Left lung (tissue), 10 donors: Measurements from ENCODE around the gene NPC1. TPM values are rescaled to one million over a fixed set of nuclear protein-coding genes. Genes with fewer than 3 reads are reported as not detected.

Source experiments
- ATAC-seq: fragments of 200-7000 bp; cut with Tn5 transposase; one replicate; pipeline ENCODE4 v1.9.1; 2020; ENCODE audit warnings: moderate library complexity
- DNase-seq, 4 donors: peaks; one replicate each; pipeline ENCODE4 v3.0.0-alpha.2; 2013 to 2020
- H3K27ac ChIP-seq, 2 donors: fragments of 200-600 bp; sonication (generic) in 1 of 2; one replicate each; pipeline versions ENCODE4 v1.5.0 to v1.8.0; 2020 to 2021
- H3K27me3 ChIP-seq, 2 donors: fragments of 200-600 bp; sonication (generic) in 1 of 2; one replicate each; pipeline versions ENCODE4 v1.5.0 to v1.8.0; 2020 to 2021
- H3K36me3 ChIP-seq, 2 donors: fragments of 200-600 bp; sonication (generic) in 1 of 2; one replicate each; pipeline versions ENCODE4 v1.5.0 to v1.8.0; 2020 to 2021
- H3K4me1 ChIP-seq, 2 donors: fragments of 200-600 bp; one replicate each; pipeline ENCODE4 v1.8.0; 2021
- H3K4me3 ChIP-seq, 2 donors: fragments of 200-600 bp; sonication (generic) in 1 of 2; one replicate each; pipeline versions ENCODE4 v1.5.0 to v1.8.0; 2020 to 2021; ENCODE audit warnings: mild to moderate bottlenecking in 1 of 2
- H3K9me3 ChIP-seq, 2 donors: fragments of 200-600 bp; sonication (generic) in 1 of 2; one replicate each; pipeline versions ENCODE4 v1.5.0 to v1.8.0; 2020 to 2021
- intact Hi-C, 2 donors: fragments of 100-400 bp; cut with DNase I; formaldehyde crosslinking; loops; one replicate each; pipeline versions ENCODE4 v1.11.2 to v1.14.2; 2022
- polyA plus RNA-seq, 6 donors: library from polyadenylated mRNA; unstranded; fragments of 120-200 nt; gene quantifications; one replicate each; pipeline ENCODE4 v1.2.1, GENCODE V29; 2013; ENCODE audit not compliant: insufficient read length in 6 of 6
- total RNA-seq, 2 donors: library from RNA; stranded (reverse); fragmentation: NEBNext Ultra II Directional; extraction: Animal tissue kit (Norgen Biotek cat#: 25700); gene quantifications; one replicate each; pipeline ENCODE4 v1.2.1, GENCODE V29; 2021
- TF ChIP-seq, protein P1 (sequence below), 2 donors: fragments of 200-600 bp; sonication (generic) in 1 of 2; IDR thresholded peaks; one replicate each; pipeline versions ENCODE4 v1.5.0 to v1.8.0; 2021; ENCODE audit warnings: antibody characterized with exemption in 2 of 2
- donor health status: DM: no; HTN: yes; CAD: no.
- donor health status: DM: no; HTN: no; CAD: no.

The NPC1 gene
- total and polyA plus RNA-seq, 8 donors: 23.9 to 138 (median 27.4) TPM

DNA sequence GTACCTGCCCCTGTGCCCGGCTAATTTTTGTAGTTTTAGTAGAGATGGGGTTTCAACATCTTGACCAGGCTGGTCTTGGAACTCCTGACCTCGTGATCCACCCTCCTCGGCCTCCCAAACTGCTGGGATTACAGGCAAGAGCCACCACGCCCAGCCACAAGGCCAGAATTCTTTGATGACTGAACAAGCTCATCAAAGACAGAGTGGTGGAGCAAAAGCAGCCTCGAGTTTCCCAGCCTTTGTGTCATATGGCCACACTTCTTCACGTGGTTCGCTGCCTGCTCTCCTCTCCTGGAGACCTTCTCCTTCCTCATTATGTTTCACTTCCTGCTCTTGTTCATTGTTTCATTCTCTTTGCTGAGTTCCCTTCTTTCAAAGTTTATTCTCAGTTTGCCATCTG lies 9.9 kb upstream of the NPC1 start:
- Histone ChIP-seq H3K4me3 (no peak overlapping the region), H3K27me3 (no peaks in the 10 kb centered on the region), H3K4me1 (peaks cover 0 to 5% of the 10 kb centered on the region in 2 donors), H3K9me3 (no peaks in the 10 kb centered on the region), H3K27ac (no peak overlapping the region), H3K36me3 (no peaks in the 10 kb centered on the region)
- TF ChIP-seq, protein P1, sequence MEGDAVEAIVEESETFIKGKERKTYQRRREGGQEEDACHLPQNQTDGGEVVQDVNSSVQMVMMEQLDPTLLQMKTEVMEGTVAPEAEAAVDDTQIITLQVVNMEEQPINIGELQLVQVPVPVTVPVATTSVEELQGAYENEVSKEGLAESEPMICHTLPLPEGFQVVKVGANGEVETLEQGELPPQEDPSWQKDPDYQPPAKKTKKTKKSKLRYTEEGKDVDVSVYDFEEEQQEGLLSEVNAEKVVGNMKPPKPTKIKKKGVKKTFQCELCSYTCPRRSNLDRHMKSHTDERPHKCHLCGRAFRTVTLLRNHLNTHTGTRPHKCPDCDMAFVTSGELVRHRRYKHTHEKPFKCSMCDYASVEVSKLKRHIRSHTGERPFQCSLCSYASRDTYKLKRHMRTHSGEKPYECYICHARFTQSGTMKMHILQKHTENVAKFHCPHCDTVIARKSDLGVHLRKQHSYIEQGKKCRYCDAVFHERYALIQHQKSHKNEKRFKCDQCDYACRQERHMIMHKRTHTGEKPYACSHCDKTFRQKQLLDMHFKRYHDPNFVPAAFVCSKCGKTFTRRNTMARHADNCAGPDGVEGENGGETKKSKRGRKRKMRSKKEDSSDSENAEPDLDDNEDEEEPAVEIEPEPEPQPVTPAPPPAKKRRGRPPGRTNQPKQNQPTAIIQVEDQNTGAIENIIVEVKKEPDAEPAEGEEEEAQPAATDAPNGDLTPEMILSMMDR (IDR thresholded peaks at IDR 0.05): no peak
- intact Hi-C loops: no loop called here
- peak; percentile 65 for ATAC-seq
- peak in 1 of 4 donors; percentile 78 for DNase-seq

DNA sequence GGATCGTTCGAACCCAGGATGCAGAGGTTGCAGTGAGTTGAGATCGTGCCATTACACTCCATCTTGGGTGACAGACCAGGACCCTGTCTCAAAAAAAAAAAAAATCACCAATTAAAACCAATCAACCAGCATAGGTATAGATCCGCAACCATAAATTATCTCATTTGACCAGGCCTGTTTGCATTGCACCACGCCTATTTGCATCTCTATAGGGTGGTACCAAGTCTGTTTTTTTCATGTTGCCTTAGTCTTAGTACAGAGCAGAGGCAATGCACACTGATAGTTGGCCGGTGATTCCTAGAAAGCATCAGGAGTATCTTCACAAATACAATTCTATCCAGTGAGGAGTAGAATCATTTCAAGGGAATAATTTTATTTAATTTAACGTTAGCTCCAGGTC lies 9.3 kb upstream of the NPC1 start:
- Histone ChIP-seq H3K27me3 (no peaks in the 10 kb centered on the region), H3K4me1 (peaks cover 0 to 5% of the 10 kb centered on the region in 2 donors), H3K27ac (no peak overlapping the region), H3K9me3 (no peaks in the 10 kb centered on the region), H3K36me3 (no peaks in the 10 kb centered on the region), H3K4me3 (no peak overlapping the region)
- TF ChIP-seq, protein P1 (IDR thresholded peaks at IDR 0.05): no peak
- no peak for ATAC-seq
- no peak for DNase-seq
- intact Hi-C loops: no loop called here

DNA sequence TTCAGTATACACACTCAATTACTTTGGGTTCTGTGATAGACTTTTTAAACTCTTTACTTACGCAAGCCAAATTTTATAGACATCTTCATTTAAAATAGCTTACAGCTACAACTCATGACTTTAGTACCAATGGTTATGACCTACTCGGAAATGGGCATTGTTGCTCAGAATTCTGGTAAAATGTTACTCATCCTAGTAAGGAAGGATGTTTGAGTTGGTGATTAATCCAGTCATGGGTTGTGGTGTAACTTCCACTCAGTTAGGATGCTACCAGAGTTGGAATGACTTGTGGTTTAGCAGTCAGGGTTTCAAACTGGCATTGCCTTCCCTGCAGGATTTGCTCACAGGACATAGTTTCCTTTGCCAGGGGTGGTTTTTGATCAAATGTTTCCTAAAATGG lies 7.4 kb upstream of the NPC1 start:
- Histone ChIP-seq H3K27ac (peak overlapping the region in 1 of 2 donors; percentile 60), H3K4me3 (no peak overlapping the region), H3K9me3 (no peaks in the 10 kb centered on the region), H3K4me1 (peaks cover 0 to 5% of the 10 kb centered on the region in 2 donors), H3K27me3 (no peaks in the 10 kb centered on the region), H3K36me3 (no peaks in the 10 kb centered on the region)
- TF ChIP-seq, protein P1 (IDR thresholded peaks at IDR 0.05): no peak
- DNase-seq: no peak
- intact Hi-C loops: no loop called here
- peak; percentile 54 for ATAC-seq

DNA sequence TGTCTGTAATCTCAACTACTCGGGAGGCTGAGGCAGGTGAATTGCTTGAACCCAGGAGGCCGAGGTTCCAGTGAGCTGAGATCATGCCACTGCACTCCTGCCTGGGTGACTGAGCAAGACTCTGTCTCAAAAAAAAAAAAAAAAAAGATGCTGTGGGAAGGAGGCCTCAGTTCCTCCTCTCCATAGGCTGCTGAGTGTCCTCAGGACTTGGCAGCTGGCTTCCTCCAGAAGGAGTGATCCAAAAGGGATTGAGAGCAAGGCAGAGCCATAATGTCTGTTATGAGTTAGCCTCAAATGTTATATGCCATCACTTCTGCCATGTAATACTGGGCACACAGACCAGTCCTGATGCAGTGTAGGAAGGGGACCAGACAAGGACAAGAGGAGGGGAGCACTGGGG lies 6.6 kb upstream of the NPC1 start:
- Histone ChIP-seq H3K4me1 (peaks cover 0 to 5% of the 10 kb centered on the region in 2 donors), H3K27ac (peak overlapping the region in 1 of 2 donors; percentile 60), H3K9me3 (no peaks in the 10 kb centered on the region), H3K27me3 (no peaks in the 10 kb centered on the region), H3K36me3 (no peaks in the 10 kb centered on the region), H3K4me3 (no peak overlapping the region)
- TF ChIP-seq, protein P1 (IDR thresholded peaks at IDR 0.05): no peak
- no peak for DNase-seq
- ATAC-seq: no peak
- intact Hi-C loops: no loop called here

DNA sequence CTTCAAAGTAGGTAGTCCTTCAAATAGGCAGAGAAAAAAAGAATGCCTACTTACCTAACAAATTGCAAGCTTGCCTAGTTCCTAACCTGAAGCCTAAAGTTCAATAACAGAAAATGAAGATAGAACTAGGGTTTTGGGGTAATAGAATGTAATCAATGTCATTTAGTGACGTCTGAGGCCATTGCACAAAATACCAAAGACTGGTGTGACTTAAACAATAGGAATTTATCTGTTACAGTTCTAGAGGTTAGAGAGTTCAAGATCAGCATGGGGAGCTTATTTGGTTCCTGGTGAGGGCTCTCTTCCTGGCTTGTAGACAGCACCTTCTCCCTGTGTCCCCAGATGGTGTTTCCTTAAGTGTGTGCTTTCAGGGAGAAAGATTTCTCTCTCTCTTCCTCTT lies 4.7 kb upstream of the NPC1 start:
- intact Hi-C loops: no loop called here
- Histone ChIP-seq H3K36me3 (no peaks in the 10 kb centered on the region), H3K27me3 (no peaks in the 10 kb centered on the region), H3K27ac (no peak overlapping the region), H3K9me3 (no peaks in the 10 kb centered on the region), H3K4me1 (peaks cover 0 to 13% of the 10 kb centered on the region in 2 donors), H3K4me3 (no peak overlapping the region)
- DNase-seq (no peak), ATAC-seq (no peak)
- TF ChIP-seq, protein P1 (IDR thresholded peaks at IDR 0.05): no peak
